Right forelimb (tissue), 1 donor: Measurements from ENCODE around the gene BMP3.
"Not testable (repeated sequence)": the region's sequence is repeated elsewhere in the genome, so short reads cannot be mapped to it uniquely, and the experiment has no call there.

Experiments
- DNase-seq: peaks from one replicate; pipeline ENCODE4 v3.0.0-alpha.2; 2018

Gene BMP3, protein sequence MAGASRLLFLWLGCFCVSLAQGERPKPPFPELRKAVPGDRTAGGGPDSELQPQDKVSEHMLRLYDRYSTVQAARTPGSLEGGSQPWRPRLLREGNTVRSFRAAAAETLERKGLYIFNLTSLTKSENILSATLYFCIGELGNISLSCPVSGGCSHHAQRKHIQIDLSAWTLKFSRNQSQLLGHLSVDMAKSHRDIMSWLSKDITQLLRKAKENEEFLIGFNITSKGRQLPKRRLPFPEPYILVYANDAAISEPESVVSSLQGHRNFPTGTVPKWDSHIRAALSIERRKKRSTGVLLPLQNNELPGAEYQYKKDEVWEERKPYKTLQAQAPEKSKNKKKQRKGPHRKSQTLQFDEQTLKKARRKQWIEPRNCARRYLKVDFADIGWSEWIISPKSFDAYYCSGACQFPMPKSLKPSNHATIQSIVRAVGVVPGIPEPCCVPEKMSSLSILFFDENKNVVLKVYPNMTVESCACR

GRCh38 chr4:81030061-81030980, at the start of gene BMP3:
TSS of gene BMP3 (plus strand) at chr4:81030708. CDS start at chr4:81031285, 577 bp downstream.
- DNase-seq: peak; percentile 76

DNA sequence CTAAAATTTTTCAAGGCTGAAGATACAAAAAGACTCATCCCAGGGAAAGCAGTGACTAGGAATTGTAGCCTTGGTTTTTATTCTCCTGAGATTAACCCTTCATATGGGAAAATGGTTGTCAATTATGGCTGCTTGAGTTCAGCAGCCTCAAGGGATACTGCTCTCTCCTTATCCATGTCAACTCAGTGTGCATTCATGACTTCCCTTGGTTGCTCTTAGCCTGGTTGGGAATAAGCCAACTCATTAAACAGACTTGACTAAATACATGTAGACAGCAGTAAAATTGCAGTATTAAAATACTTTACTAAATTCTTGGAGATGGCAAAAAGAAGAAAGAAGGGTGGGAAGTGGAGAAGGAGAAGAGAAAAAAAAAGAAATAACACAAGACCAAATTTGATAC, 44.5 kb upstream of the BMP3 start:
- DNase-seq: no peak

DNA sequence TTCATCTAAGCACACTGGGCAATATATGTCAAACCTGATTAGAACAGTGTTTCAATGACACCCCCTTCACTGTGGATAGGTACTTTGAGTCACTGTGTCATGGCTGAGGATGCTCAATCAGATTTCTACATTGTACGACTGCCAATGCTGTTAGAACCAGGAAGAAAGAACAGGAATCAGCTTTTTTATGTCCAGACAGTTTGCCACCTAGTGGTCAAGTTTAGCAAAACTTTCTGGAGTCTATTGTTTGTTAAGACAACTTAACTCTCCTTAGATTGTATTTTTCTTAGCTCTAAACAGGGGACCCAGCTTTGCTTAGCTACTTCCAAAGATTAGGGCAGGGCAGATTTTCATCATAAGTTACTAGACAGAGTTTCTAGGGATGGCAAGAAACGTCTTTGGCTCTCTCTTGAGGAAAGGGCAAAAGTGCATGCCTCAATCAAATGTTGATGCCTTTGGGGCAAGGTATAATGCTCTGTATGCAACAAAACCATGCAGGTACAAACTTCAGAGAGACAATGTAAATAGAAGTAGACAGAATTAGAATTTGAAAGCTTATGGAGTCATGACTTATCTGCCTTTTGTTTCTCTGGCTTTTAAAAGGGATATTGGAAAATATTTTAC, 40.5 kb upstream of the BMP3 start:
- DNase-seq: no peak

DNA sequence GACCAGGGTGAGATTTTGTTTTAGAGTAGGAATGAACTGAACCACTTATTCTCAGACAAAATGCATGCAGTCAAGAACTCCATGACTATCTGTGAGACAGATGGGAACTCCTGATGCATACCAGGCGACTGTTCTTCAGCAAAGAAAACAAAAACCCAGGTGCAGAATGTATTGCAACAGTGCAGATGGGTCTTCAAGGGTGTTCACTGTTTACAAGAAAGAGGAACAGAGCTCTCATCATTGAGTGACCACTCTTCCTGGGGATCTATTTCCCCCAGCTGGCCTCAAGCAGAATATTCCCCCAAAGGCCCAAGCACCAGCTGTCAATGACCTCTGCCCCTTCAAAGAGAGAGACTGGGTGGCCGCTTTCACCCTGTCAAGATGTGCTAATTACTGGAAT, 39.7 kb upstream of the BMP3 start:
- DNase-seq: no peak

GRCh38 chr4:80999943-81000342, 30.6 kb upstream of the BMP3 start:
- DNase-seq: no peak

- no peak for DNase-seq
Observed at GRCh38 chr4:81003597-81004111, 26.9 kb upstream of the BMP3 start.

GRCh38 chr4:81007417-81007816, 23.1 kb upstream of the BMP3 start:
- no peak for DNase-seq

GRCh38 chr4:81016566-81016965, 13.9 kb upstream of the BMP3 start:
- not testable (repeated sequence) for DNase-seq

DNA sequence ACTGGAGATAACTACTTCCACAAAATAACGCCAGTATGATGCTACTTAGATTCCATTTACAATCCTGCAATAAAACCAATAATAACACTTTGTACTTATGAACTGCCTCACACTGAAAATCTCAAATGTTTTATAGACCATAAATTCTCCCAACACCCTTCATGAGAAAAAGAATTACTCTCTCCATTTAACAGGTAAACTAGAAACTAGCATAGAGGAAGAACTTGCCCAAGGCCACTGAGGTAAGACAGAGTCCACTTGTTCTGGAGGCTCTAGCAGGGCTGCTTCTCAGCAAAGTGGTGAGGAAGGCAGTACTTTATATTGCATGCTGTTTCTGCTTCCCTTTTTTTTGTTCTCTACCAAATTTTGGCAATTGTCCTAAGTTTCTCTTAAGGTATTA, 11.5 kb upstream of the BMP3 start:
- no peak for DNase-seq

- DNase-seq: no peak
Observed at GRCh38 chr4:81021142-81021944, 9.2 kb upstream of the BMP3 start.

DNA sequence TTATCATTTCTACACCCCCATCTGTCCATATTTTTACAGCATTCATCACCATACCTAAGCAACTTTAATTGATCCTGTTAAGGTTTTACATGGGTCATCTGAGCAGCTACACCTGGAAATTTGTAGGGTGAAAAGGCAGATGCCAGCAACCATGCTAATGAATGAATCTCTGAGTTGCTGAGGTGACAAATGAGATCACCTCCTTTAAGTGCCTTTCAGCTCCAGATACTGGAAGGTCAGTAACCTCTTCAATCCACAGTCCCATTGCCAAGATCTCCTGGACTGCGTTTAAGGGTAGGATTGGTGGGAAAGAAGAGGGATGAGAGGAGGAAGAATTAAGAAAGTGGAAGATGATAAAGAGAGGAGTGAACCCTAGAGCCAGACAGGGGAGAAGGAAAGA, 8.5 kb upstream of the BMP3 start:
- no peak for DNase-seq

- no peak for DNase-seq
Observed at GRCh38 chr4:81023484-81023883, 7.0 kb upstream of the BMP3 start.

DNA sequence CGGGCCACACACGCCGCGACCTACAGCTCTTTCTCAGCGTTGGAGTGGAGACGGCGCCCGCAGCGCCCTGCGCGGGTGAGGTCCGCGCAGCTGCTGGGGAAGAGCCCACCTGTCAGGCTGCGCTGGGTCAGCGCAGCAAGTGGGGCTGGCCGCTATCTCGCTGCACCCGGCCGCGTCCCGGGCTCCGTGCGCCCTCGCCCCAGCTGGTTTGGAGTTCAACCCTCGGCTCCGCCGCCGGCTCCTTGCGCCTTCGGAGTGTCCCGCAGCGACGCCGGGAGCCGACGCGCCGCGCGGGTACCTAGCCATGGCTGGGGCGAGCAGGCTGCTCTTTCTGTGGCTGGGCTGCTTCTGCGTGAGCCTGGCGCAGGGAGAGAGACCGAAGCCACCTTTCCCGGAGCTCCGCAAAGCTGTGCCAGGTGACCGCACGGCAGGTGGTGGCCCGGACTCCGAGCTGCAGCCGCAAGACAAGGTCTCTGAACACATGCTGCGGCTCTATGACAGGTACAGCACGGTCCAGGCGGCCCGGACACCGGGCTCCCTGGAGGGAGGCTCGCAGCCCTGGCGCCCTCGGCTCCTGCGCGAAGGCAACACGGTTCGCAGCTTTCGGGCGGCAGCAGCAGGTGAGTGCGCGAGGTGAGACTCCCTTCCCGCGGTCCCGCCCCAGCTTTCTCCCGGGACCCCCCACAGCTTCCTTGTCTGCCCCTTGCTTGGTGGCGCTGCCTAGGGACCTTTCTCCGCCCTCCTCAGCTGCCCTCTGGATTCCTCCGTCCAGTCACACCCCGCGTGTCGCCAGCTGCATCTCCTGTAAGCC, 678 bp downstream of the BMP3 start:
- DNase-seq: peak; percentile 47

GRCh38 chr4:81031796-81032551, 1.5 kb downstream of the BMP3 start:
- DNase-seq: no peak

DNA sequence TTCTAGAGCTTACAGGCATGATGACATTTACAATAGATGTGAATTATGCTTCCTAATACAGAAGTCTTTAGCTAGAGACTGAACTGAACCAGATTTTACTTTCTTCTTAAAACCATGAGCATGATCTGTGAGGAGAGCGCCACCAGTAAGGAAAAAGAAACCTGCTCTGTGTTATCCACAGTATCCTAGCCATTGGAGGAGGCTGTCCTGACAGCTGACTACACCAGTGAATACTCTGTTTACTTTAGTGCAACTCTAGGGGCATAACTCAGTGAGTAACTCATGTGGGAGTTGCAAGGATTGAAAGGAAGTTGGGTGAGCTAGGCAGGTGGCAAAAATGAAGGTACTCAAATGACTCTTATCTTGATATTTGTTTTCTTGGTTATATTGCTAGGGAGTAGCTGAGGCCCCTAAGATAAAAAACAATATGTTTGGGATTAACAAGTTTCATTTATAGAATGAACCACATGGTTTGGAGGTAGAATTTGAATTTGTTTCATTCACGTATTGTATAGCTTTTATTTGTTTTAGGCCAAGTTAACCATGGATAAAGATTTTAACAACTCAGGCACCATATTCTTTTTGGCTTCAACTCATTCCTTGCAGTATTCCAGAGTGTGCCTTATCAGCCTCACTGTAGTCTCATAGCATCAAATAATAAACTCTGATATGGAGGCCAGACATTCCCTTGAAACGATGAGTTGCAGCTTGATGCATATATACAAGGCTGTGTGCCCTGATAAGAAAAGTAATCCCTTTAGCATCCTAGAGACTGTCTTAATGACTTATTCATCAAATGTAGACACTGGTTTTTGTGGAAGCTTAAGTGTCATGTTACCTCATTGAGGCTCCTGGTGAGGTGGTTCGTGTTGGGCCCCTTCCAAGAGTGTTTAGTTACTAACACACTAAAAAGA, 2.5 kb downstream of the BMP3 start:
- no peak for DNase-seq

DNA sequence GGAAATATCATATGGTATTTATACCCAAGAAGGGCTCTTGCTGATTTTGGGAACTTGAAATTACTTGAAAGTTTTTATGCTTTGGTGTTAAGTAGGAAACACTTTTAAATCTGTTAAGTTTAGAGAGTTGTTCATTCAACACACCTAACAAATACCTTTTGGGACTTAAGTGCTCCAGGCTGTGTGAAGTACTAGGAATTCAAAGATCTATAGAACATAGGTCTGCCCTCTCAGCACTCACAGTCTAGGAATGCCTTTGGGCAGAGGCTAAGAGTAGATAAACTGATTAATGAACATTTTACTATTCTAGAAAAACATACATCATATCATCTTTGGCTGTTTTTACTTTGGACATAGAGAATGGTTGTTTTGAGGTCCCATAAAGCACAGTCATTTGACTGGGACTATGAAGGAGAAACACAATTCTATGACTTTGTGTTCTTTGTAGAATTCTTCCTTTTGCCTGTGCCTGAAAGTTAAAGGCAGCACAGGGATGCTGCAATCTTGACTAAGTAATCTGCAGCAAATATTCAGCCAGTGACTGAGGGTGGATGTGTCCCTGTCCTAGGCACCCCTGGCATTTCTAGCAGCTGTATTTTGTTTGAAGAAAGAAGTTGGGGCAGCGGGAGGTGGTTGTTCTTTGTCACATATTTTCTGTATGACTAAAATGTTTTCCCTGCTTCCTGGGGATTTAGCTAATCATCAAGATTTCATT, 8.3 kb downstream of the BMP3 start:
- DNase-seq: no peak

DNA sequence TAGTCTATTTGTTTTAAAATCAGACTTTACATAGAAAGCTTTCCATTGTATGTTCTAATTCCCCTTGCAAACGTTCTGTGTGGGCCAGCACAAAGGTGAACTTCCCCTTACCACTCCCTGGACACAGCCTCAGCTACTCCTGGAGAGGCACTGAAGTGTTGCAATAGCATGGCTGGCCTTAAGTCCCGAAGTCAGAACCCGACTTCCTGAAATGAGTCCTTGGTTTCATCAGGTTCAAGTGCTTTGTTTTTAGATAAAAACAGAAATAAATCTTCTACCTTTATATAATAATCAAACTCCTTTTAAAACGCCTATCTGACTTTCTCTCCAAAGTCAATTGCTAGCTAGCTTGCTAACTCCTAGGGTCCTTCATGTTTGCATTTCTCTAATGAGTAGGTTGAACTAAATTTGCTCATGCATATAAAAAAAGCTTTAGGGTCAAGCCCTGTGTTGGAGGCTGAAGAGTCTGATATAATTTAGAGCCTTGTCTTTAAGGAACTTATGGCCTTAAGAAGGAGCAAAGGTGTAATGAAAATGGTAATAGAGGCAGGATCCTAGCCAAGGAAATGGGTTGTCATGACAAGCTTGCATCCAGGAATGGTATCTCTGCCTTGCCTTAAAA, 9.0 kb downstream of the BMP3 start:
- no peak for DNase-seq

- DNase-seq: no peak
Observed at GRCh38 chr4:81040012-81040659, 9.6 kb downstream of the BMP3 start.
